NCI-H446 treated with DMSO at 0.1 percent for 48 hours (cell line): Measurements from ENCODE around the gene VSNL1.

ENCODE experiments used
- DNase-seq: peaks from one replicate; lab custom pipeline; 2025; lab: John Stamatoyannopoulos, UW

Gene VSNL1

GRCh38 chr2:17540093-17540812 lies at the start of gene VSNL1:
TSS of gene VSNL1 (plus strand) at chr2:17540696. CDS start at chr2:17592075, 51,379 bp downstream.
- DNase-seq: peak; percentile 94

GRCh38 chr2:17495590-17495989 lies 44.9 kb upstream of the VSNL1 start:
- no peak for DNase-seq

- DNase-seq: no peak
These were observed 42.8 kb upstream of the VSNL1 start for GRCh38 chr2:17497718-17498117.

- no peak for DNase-seq
These were observed 33.5 kb upstream of the VSNL1 start for GRCh38 chr2:17506736-17507616.

- no peak for DNase-seq
These were observed 24.8 kb upstream of the VSNL1 start for GRCh38 chr2:17515652-17516051.

GRCh38 chr2:17517481-17518211 lies 22.9 kb upstream of the VSNL1 start:
- no peak for DNase-seq

- DNase-seq: peak; percentile 86
These were observed 22.0 kb upstream of the VSNL1 start, which contains the start of gene RAD51AP2 for GRCh38 chr2:17518212-17519154. TSS of gene RAD51AP2 (minus strand) at chr2:17518440. CDS start at chr2:17518415, 25 bp downstream.

GRCh38 chr2:17519486-17519885 lies 21.0 kb upstream of the VSNL1 start:
- no peak for DNase-seq

GRCh38 chr2:17520761-17521160 lies 19.7 kb upstream of the VSNL1 start:
- DNase-seq: no peak

GRCh38 chr2:17521621-17522020 lies 18.9 kb upstream of the VSNL1 start:
- DNase-seq: no peak

GRCh38 chr2:17522303-17522702 lies 18.2 kb upstream of the VSNL1 start:
- no peak for DNase-seq

- no peak for DNase-seq
These were observed 10.7 kb upstream of the VSNL1 start for GRCh38 chr2:17529771-17530170.

- DNase-seq: no peak
These were observed 7.0 kb upstream of the VSNL1 start for GRCh38 chr2:17533546-17533945.

GRCh38 chr2:17536416-17536815 lies 4.1 kb upstream of the VSNL1 start:
- DNase-seq: no peak

- DNase-seq: no peak
These were observed 2.3 kb upstream of the VSNL1 start for GRCh38 chr2:17538022-17538843.

- peak; percentile 65 for DNase-seq
These were observed 1.5 kb upstream of the VSNL1 start for GRCh38 chr2:17538844-17539554.

- DNase-seq: peak; percentile 79
These were observed 844 bp upstream of the VSNL1 start for GRCh38 chr2:17539611-17540092.

- no peak for DNase-seq
These were observed 476 bp downstream of the VSNL1 start for GRCh38 chr2:17540813-17541530.

GRCh38 chr2:17541531-17541950 lies 1.0 kb downstream of the VSNL1 start:
- no peak for DNase-seq
